ENCODE data around the gene UBR3.
"Not testable (repeated sequence)": the region's sequence is repeated elsewhere in the genome, so short reads cannot be mapped to it uniquely, and the experiment has no call there.

The UBR3 gene

DNA sequence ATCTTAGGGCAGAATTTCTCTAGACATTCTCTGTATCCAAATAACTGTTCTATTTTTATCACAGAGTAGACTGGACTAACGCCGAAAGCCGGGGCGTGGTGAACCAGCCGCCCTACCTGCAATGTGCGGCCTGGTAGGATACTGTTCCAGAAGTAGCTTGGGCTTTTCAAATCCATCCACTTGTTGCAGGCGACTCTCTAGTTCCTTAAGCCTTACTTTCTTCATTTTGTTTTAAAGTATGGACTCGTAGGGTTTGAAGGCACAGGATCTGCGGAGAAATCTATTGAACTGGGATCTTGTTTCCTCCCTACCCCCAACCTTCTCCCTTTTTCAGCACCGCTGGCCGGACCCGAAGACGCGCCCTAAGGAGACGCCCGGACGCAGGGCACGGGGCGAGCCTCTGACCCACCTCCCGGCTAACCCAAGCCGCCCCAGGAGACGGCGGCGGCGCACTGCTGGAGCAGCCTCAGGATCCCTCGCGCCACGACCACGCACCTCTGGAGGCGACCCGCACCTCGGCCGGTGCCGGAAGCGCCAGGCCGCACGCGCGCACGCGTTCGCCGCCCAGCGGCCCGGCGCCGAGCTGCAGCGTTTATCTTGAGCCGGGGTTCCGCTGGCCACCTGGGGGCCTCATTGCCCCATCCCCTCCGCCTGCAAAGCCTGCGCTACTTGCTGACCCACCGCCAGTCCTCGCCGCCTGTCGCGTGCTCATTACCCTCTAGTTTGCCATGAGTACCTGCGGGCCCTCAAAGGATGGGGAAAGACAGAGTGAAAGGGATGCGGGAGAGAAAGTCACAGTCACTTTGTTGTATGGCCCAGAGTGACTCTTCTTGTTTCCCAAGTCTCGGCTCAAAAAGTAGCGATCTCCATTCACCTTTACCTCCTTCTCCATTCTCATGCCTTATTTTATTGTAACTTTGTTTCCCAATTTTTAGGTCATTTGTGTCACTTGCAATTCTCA is 2.6 kb upstream of the UBR3 start, which contains the start of gene METTL5:
METTL5 (minus strand) TSS at position 533 of the 961 bp plus-strand sequence; CDS start at position 225, 308 bp downstream.
- peak; percentile 90 for DNase-seq (ENCODE audit: low spot score)

DNA sequence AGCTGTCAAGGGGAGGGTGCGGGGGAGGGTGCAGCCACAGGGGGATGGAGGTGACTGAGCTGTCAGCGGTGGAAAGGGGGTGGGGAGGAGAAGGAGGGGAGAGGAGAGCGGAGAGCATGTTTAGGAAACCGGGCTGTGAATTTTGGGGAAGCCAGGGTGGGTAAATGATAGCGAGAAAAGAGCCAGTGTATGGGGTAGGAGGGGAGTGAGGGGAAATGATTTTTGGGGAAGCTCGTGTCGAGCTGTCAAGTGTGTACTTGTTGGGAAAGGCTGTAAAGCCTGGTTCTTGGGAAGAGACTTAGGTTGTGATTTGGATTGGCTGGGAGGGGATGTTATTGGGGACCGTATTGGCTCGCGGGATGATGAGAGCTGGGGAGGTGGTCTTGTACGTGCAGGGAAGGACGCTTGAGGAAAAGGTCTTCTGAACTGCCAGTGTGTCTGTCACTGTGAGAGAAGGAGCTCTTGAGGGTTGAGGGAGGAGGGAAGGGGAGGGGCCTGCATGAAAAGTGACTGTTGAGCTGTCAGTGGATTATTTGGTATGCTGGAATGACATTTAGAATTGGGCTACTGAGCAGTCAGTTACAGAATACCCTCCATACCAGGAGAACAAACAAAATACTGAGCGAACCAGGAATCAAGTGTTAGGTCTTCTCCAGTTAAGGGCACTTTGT is 1.0 kb downstream of the UBR3 start:
- peak; percentile 48 for DNase-seq (ENCODE audit: low spot score)

DNA sequence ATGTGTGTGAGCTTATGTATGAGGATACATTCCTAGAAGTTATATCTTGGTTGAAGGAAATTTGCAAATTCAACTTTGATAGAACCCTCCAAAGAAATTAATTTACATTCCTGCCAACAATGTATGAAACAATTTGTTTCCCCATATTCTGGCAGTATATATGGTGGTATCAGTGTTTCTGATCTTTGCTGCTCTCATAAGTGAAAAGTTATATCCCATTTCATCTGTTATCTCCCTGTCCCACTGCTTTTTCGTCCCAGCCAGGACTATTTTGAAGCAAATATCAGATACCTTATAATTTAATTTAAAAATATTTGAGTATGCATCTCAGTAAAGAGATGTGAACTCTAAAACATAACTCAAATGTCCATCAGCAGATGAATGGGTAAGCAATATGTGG is 7.1 kb downstream of the UBR3 start:
- no peak for DNase-seq (ENCODE audit: low spot score)

DNA sequence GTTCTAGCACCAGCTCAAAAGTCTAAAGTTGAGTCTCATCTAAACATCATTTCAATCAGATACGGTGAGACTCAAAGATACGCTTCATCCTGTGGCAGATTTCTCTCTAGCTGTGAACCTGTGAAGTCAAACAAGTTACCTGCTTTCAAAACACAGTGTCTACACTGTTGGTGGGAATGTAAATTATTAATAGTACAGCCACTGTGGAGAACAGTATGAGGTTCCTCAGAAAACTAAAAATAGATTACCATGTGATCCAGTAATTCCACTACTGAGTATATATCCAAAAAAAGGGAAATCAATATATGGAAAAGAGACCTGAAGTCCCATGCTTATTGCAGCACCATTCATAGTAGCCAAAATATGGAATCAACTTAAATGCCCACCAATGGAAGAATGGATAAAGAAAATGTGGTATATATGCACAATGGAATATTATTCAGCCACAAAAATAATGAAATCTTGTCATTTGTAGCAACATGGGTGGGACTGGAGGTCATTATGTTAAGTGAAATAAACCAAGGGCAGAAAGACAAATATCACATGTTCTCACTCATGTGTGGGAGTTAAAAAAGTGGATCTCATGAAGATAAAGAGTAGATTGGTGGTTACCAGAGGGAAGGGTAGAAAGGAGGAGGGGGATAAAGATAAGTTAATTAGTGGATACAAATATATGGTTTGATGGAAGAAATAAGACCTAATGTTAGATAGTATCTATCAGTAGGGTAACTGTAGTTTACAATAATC is 11.7 kb downstream of the UBR3 start:
- DNase-seq (ENCODE audit: low spot score): no peak

DNA sequence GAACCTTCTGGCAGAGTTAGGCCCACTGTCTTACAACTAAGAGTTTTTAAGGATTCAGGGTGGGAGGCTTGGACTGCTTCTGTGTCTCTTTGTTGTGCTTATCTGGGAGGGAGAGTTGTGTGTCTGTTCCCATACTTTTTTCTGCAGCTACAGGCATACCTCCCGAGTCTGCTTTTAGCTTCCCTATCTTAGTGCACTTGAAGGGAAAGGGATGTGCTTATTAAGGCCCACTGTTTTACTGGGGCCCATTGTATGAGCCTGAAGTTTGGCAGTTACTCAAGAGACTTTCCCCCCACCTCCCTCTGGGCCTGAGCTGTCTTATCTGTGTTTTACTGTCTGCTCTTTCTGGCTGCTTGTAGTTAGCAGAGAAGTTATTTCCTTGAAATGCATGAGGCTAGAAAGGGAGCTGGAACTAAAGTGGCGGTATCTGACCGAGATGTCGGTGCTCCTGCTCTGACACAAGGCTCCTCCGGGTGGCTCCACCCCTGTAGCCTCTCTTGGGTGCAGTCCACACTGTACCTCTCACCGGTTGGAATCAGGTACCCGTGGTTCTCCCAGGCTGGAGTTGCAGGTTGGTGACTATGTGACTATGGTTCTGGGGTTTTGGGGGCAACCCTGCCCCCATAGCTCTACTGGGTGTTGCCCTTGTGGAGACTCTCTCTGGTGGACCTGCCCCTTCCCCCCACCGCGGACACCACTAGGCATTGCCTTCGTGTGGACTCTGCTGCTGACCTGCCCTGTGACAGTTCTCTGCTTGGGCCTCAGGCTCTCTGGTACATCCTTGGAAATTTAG is 12.9 kb downstream of the UBR3 start:
- no peak for DNase-seq (ENCODE audit: low spot score)

DNA sequence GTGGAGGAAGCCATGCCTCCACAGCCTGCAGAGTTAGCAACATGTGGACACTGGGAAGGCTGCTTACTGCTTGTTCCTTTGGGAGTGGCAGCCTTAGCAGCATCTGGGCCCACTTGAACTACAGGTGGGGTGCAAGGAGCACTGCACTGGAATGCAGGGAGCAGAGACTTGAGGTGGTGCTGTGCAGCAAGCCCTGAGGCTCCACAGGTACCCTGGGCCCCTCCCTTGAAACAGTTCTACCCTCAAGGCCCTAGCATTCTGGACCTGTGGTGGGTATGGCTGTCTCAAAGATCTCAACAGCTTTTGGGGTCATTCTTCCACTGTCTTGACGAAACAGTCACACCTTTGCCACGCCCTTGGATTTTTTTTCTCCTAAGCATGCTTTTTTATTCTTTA is 13.5 kb downstream of the UBR3 start:
- no peak for DNase-seq (ENCODE audit: low spot score)

DNA sequence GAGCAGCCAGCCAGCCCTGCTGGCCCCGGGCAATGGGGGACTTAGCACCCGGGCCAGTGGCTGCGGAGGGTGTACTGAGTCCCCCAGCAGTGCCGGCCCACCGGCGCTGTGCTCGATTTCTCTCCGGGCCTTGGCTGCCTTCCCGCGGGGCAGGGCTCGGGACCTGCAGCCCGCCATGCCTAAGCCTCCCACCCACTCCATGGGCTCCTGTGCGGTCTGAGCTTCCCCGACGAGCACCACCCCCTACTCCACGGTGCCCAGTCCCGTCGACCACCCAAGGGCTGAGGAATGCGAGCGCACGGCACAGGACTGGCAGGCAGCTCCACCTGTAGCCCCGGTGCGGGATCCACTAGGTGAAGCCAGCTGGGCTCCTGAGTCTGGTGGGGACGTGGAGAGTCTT is 14.4 kb downstream of the UBR3 start:
- not testable (repeated sequence) for DNase-seq (ENCODE audit: low spot score)

DNA sequence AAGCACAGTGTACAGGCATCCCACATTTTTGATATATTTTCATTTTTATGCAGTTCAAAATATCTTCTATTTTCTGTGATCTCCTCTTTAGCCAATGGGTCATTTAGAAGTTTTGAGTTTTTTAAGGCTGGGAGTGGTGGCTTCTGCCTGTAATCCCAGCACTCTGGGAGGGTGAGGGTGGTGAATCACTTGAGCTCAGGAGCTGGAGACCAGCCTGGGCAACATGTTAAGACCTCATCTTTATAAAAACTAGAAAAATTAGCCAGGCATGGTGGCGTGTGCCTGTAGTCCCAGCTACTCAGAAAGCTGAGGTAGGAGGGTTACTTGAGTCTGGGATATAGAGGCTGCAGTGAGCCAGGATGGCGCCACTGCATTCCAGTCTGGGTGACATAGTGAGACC is 17.8 kb downstream of the UBR3 start:
- no peak for DNase-seq (ENCODE audit: low spot score)

DNA sequence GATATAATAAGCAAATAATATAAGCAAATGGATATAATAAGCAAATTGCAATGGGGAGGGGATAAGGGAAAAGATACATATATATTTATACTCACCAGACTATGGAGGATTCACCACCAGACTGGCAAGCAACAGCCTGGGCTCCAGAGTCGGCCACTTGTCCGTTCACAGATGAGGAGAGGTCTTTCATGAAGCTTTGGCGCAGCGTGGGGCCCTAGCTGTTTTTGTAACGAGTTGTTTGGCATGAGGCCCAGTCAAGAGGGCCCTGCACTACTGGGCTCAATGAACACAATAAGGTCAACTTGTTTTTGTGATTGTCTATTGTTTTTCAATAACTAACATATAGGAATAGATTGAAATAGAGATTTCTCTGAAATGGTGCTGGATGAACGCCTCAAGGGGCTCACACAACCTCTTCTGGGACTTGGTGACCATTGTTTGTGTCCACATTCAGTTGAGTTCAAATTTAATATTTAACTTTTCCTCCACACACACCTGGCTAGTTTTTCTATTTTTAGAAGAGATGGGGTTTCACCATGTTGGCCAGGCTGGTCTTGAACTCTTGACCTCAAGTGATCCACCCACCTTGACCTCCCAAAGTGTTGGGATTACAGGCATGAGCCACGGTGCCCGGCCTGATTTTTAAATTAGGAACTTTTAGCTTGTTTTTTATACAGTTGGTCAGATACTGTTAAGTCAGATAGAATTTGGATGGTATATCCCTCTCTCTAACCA is 21.9 kb downstream of the UBR3 start:
- not testable (repeated sequence) for DNase-seq (ENCODE audit: low spot score)

DNA sequence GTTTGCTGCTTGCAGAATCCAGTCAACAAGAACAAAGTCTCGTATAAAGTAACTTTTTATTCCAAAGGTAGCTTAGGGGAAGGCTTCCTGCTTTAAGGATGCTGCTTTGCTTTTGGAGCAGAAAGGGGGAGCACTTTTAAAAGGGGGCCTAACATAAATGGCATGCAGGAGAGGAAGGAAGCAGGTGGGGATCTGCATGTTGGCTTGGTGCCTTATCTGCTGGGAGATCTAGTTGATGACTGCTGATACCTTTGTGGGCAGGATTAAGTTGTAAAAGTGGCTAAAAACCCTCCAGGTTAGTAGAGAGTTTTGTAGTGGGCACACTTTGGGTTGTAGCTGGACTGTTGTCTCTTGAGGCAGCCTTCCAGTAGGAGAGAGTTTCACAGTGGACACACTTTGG is 22.5 kb downstream of the UBR3 start:
- no peak for DNase-seq (ENCODE audit: low spot score)

DNA sequence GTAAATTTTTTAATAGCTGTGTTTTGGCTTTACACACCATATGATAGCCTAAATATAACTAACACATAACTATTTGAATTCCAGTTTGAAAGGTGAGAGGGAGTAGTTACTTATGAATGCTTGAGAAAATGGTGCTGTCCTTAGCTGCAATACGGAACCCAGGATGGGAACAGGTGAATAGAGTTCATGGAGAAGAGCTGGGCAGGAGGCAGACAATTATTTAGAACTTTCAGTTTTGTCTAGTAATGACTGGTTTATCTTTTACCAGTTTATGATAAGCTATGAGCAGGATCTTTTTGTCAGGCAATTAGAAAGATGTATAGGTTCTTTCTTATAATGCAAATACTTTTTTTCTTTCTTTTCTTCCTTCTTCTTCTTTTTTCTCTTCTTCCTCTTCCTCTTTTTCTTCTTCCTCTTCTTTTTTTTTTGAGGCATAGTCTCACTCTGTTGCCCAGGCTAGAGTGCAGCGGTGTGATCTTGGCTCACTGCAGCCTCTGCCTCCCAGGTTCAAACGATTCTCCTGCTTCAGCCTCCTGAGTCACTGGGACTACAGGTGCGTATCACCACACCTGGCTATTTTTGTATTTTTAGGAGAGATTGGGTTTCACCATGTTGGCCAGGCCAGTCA is 25.9 kb downstream of the UBR3 start:
- no peak for DNase-seq (ENCODE audit: low spot score)

DNA sequence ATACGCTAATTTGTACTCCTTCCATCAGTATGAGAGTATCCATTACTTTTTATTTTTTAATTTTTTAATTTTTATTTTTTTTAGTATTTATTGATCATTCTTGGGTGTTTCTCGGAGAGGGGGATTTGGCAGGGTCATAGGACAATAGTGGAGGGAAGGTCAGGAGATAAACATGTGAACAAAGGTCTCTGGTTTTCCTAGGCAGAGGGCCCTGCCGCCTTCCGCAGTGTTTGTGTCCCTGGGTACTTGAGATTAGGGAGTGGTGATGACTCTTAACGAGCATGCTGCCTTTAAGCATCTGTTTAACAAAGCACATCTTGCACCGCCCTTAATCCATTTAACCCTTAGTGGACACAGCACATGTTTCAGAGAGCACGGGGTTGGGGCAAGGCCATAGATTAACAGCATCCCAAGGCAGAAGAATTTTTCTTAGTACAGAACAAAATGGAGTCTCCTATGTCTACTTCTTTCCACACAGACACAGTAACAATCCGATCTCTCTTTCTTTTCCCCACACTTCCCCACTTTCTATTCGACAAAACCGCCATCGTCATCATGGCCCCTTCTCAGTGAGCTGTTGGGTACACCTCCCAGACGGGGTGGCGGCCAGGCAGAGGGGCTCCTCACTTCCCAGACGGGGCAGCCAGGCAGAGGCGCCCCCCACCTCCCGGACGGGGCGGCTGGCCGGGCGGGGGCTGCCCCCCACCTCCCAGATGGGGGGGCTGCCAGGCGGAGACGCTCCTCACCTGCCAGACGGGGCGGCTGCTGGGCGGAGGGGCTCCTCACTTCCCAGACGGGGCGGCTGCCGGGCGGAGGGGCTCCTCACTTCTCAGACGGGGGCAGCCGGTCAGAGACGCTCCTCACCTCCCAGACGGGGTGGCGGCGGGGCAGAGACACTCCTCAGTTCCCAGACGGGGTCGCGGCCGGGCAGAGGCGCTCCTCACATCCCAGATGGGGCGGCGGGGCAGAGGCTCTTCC is 28.3 kb downstream of the UBR3 start:
- not testable (repeated sequence) for DNase-seq (ENCODE audit: low spot score)

DNA sequence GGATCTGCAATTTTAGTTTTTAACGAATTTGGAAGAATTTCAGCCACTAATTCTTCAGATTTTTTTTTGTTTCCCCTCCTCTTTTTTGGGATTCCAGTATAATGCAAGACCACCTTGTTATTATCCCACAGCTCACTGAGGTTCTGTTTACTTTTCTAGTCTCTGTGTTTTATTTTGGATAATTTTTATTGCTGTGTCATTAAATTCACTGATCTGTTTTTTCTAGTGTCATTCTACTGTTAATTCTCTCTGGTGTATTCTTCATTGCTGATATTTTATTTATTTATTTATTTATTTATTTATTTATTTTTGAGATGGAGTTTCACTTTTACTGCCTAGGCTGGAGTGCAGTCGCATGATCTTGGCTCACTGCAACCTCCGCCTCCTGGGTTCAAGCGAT is 32.2 kb downstream of the UBR3 start:
- no peak for DNase-seq (ENCODE audit: low spot score)

DNA sequence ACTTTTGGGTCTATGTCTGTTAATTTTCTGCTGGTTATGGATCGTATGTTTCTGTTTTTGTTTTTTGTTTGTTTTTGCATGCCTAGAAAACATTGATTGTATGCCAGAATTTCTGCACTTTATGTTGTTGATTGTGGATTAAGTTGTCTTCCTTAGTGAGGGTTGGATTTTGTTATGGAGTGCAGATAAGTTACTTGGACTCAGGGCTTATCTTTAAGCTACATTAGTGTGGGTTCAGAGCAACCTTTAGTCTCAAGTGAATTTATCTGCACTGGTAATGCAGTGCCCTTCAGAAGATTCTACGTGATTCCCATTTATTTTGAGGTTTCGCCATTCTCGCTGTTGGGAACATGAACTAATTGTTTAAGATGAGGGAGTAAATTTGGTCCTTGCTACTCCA is 32.9 kb downstream of the UBR3 start:
- no peak for DNase-seq (ENCODE audit: low spot score)

DNA sequence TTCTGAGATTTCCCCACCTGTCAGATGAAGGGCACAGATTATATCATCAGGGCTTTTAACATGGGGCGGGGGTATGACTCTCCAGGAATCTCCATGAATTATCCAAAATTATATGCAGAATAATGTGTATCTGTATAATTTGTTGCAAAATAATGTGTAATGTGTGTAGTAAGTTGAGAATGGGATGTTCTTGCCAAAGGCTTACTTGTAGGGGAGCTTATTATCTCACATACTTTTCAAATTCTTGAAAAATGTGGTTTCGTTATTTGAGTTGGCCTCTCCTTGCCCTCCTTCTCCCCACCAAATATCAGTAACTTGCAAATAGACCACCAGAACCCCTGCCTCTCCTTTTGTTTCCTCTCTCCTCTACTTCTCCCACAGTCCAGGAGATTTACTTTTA is 35.6 kb downstream of the UBR3 start:
- no peak for DNase-seq (ENCODE audit: low spot score)

DNA sequence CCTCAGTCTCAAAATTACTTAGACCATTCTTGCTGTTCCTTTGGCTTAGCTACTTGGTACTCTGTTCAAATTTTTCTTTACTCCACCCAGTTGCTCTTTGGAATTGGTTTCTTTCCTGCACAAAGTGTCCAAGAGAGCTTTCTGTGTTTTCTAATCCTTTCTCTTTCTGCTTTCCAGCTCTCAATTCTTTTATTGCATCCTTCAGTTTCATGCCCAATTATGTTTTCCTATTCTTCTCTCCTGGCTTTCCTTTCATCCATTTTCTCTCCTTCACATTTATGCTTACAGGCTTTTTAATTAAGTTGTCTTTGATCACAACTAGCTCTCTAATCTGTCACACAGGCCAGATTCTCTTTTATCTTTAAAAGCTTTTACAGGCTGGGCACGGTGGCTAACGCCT is 38.2 kb downstream of the UBR3 start:
- no peak for DNase-seq (ENCODE audit: low spot score)

DNA sequence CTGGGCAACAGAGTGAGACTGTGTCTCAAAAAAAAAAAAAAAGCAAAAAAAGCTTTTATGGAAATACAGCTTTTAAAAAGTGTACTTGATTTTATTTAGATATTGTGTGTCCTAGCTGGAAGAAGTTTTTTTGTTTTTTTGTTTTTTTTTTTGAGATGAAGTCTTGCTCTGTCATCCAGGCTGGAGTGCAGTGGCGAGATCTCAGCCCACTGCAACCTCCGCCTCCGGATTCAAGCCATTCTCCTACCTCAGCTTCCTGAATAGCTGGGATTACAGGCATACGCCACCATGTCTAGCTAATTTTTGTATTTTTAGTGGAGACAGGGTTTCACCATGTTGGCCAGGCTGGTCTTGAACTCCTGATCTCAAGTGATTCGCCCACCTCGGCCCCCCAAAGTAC is 39.0 kb downstream of the UBR3 start:
- DNase-seq (ENCODE audit: low spot score): not testable (repeated sequence)

DNA sequence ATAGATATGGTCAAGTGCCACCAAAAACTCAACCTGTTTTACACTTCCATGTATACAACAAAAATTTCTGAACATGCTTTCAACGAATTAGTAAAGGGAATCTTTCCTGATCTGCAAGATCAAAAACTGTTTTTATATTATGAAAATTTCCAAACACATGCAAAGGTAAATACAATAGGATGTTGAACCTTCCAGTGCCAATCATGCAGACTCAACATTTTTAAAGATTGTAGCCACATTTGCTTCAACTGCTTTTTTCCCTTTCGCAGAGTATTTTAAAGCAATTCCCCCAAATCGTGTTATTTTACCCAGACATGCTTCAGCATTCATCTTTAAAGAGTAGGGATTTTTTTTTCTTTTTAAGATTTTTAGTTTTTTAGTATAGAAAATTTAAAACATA is 40.3 kb downstream of the UBR3 start:
- DNase-seq (ENCODE audit: low spot score): no peak

DNA sequence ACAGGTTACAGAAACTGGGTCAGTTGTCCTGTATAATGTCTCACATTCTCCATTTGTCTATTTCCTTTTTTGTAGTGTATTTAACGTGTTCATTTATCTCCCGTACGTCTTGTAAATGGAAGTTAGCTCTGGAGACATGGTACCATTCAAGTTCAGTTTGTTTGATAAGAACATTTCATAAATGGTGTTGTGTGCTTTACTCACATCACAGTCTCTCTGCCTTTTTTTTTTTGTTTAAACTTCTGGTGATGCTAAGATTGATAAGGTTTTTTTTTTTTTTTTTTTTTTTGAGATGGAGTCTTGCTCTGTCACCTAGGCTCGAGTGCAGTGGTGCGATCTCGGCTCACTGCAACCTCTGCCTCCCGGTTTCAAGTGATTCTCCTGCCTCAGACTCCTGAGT is 41.7 kb downstream of the UBR3 start:
- DNase-seq (ENCODE audit: low spot score): no peak
